Chondrocyte (in vitro differentiated cells): ENCODE data around the gene RIMKLB. TPM values are rescaled to one million over a fixed set of nuclear protein-coding genes. Genes with fewer than 3 reads are reported as not detected.
"Not testable (repeated sequence)": the region's sequence is repeated elsewhere in the genome, so short reads cannot be mapped to it uniquely, and the experiment has no call there.

Experiments used
- DNase-seq: peaks from one replicate; pipeline ENCODE4 v3.0.0; 2021; ENCODE audit warnings: mixed read lengths, low spot score
- H3K27ac Mint-ChIP-seq: one replicate; pipeline ENCODE4 v1.8.0; 2021; ENCODE audit warnings: mild to moderate bottlenecking, moderate library complexity, mixed read lengths; ENCODE audit not compliant: unreplicated experiment
- H3K27me3 Mint-ChIP-seq: 2 replicates; pipeline ENCODE4 v1.8.0; 2021; ENCODE audit warnings: low read depth, mixed read lengths
- H3K36me3 Mint-ChIP-seq: 2 replicates; pipeline ENCODE4 v1.8.0; 2021; ENCODE audit warnings: low read depth, mixed read lengths
- H3K4me1 Mint-ChIP-seq: 2 replicates; pipeline ENCODE4 v1.8.0; 2021; ENCODE audit warnings: low read depth, mild to moderate bottlenecking, mixed read lengths
- H3K4me3 Mint-ChIP-seq: one replicate; pipeline ENCODE4 v1.8.0; 2021; ENCODE audit warnings: mild to moderate bottlenecking, moderate library complexity, mixed read lengths; ENCODE audit not compliant: unreplicated experiment
- H3K9me3 Mint-ChIP-seq: 2 replicates; pipeline ENCODE4 v1.8.0; 2021; ENCODE audit warnings: low read depth, mixed read lengths
- CTCF ChIP-seq: fragments of 200-600 bp; sonication (generic); IDR thresholded peaks from 2 replicates; pipeline ENCODE4 v1.5.0; 2021; ENCODE audit warnings: antibody characterized with exemption, mild to moderate bottlenecking, moderate library complexity
- total RNA-seq: library from RNA; stranded (reverse); gene quantifications from 3 replicates; pipeline ENCODE4 v1.2.1, GENCODE V29; 2021

RIMKLB gene
- total RNA-seq, 1 donor from 2014 or later: 45.4 TPM

DNA sequence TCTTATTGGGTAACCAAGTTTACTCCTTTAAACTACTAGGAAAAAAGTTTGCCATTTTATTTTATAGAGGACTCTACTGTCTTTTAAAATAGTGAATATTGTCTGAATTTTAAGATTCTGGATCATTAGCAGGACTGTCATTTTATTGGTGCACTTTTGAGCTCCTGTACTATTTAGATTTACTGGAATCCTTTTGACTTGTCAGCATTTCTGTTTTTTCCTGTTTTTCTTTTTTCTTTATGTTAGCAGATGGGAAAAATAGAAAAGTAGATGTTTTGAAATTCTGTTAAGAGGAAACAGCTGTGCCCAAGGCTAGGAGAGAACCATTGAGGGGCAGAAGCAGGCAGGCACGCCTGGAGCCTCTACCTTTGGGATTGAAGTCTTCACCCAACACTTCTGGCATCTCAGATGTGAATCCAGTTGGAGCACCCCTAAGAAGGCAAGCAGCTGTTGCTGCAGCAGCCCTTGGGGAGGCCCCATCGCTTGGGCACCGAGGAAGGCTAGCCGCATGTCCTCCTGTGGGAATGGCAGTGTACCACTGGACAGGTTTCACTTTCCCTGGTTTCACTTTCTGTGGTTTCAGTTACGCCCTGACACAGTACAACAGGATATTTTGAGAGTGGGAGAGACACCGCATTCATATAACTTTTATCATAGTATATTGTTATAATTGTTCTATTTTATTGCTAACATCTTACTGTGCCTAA is 11.5 kb downstream of the RIMKLB start:
- Mint-ChIP-seq H3K4me1 (peaks cover 35% of the 10 kb centered on the region), H3K27me3 (no peaks in the 10 kb centered on the region), H3K27ac (peak overlapping the region; percentile 22), H3K4me3 (no peak overlapping the region), H3K9me3 (no peaks in the 10 kb centered on the region), H3K36me3 (peaks cover 3% of the 10 kb centered on the region)
- no peak for DNase-seq
- no peak for TF ChIP-seq CTCF

GRCh38 chr12:8712572-8712971 is 14.8 kb downstream of the RIMKLB start:
- H3K36me3 Mint-ChIP-seq: peaks cover 9% of the 10 kb centered on the region
- TF ChIP-seq CTCF: no peak
- H3K4me3 Mint-ChIP-seq: no peak overlapping the region
- H3K9me3 Mint-ChIP-seq: no peaks in the 10 kb centered on the region
- no peak for DNase-seq
- peaks cover 35% of the 10 kb centered on the region for H3K4me1 Mint-ChIP-seq
- H3K27ac Mint-ChIP-seq: no peak overlapping the region
- no peaks in the 10 kb centered on the region for H3K27me3 Mint-ChIP-seq

DNA sequence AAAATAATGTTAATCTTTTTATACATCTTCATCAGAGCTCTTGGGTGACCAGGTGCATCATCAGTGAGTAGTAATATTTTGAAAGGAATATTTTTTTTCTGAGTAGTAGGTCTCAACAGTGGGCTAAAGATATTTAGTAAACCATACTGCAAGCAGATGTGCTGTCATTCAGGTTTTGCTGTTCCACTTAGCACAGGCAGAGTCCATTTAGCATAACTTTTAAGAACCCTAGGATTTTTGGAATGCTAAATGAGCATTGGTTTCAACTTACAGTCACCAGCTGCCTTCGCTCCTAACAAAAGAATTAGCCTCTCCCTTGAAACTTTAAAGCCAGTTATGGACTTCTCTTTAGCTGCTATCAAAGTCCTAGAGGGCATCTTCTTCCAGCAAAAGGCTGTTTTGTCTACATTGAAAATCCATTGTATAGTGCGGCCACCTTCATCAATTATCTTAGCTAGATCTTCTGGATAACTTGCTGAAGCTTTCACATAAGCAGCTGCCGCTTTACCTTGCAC is 24.6 kb downstream of the RIMKLB start:
- Mint-ChIP-seq H3K4me3 (no peak overlapping the region), H3K27me3 (no peaks in the 10 kb centered on the region), H3K9me3 (no peaks in the 10 kb centered on the region), H3K27ac (no peak overlapping the region), H3K4me1 (peaks cover 38% of the 10 kb centered on the region), H3K36me3 (peaks cover 11% of the 10 kb centered on the region)
- DNase-seq: no peak
- TF ChIP-seq CTCF: no peak

GRCh38 chr12:8734873-8735381 is 37.1 kb downstream of the RIMKLB start:
- TF ChIP-seq CTCF: no peak
- DNase-seq: no peak
- peaks cover under 1% of the 10 kb centered on the region for H3K36me3 Mint-ChIP-seq
- H3K4me1 Mint-ChIP-seq: peaks cover 34% of the 10 kb centered on the region
- H3K9me3 Mint-ChIP-seq: no peaks in the 10 kb centered on the region
- H3K27me3 Mint-ChIP-seq: no peaks in the 10 kb centered on the region
- peak overlapping the region; percentile 63 for H3K27ac Mint-ChIP-seq
- no peak overlapping the region for H3K4me3 Mint-ChIP-seq

- peaks cover 8% of the 10 kb centered on the region for H3K36me3 Mint-ChIP-seq
Observed at GRCh38 chr12:8742501-8742900, 44.7 kb downstream of the RIMKLB start.

GRCh38 chr12:8743121-8743520 is 45.3 kb downstream of the RIMKLB start:
- H3K4me3 Mint-ChIP-seq, H3K9me3 Mint-ChIP-seq, DNase-seq, H3K27me3 Mint-ChIP-seq, H3K27ac Mint-ChIP-seq, H3K36me3 Mint-ChIP-seq: not testable (repeated sequence)
- H3K4me1 Mint-ChIP-seq: peaks cover 17% of the 10 kb centered on the region

More at GRCh38 chr12:8742501-8742900, 44.7 kb downstream of the RIMKLB start:
- no peaks in the 10 kb centered on the region for H3K27me3 Mint-ChIP-seq
- H3K9me3 Mint-ChIP-seq: no peaks in the 10 kb centered on the region
- H3K4me3 Mint-ChIP-seq: no peak overlapping the region
- TF ChIP-seq CTCF: no peak
- no peak for DNase-seq
- H3K4me1 Mint-ChIP-seq: peaks cover 17% of the 10 kb centered on the region
- peak overlapping the region; percentile 74 for H3K27ac Mint-ChIP-seq

DNA sequence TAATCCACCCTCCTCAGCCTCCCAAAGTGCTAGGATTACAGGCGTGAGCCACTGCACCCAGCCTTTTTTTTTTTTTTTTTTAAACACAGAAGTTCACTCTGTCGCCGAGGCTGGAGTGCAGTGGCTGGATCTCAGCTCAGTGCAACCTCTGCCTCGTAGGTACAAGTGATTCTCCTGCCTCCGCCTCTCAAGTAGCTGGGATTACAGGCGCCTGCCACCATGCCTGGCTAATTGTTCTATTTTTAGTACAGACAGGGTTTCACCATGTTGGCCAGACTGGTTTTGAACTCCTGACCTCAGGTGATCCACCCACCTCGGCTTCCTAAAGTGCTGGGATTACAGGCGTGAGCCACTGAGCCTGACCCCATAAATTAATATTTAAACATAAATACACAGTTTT is 47.8 kb downstream of the RIMKLB start:
- H3K4me1 Mint-ChIP-seq: peaks cover 17% of the 10 kb centered on the region
- not testable (repeated sequence) for H3K36me3 Mint-ChIP-seq, H3K9me3 Mint-ChIP-seq, H3K4me3 Mint-ChIP-seq, H3K27me3 Mint-ChIP-seq, DNase-seq, H3K27ac Mint-ChIP-seq
